Amniotic epithelial cell (primary cell): ENCODE data around the gene TNK1.
"Not testable (repeated sequence)": the region's sequence is repeated elsewhere in the genome, so short reads cannot be mapped to it uniquely, and the experiment has no call there.

Source experiments
- DNase-seq: peaks from one replicate; pipeline ENCODE4 v3.0.0-alpha.2; 2010; ENCODE audit warnings: low read depth

The TNK1 gene

GRCh38 chr17:7355573-7355972 is 25.3 kb upstream of the TNK1 start:
- DNase-seq = no peak

GRCh38 chr17:7356072-7356549 is 24.8 kb upstream of the TNK1 start:
- peak; percentile 57 for DNase-seq

- DNase-seq = peak; percentile 26
Measured at GRCh38 chr17:7356756-7357155, 24.1 kb upstream of the TNK1 start.

GRCh38 chr17:7357381-7357780 is 23.5 kb upstream of the TNK1 start:
- DNase-seq = no peak

GRCh38 chr17:7361906-7362305 is 19.0 kb upstream of the TNK1 start:
- DNase-seq = no peak

GRCh38 chr17:7363311-7363710 is 17.6 kb upstream of the TNK1 start:
- DNase-seq = peak; percentile 48

GRCh38 chr17:7365963-7366362 is 14.9 kb upstream of the TNK1 start:
- DNase-seq = not testable (repeated sequence)

- DNase-seq = no peak
Measured at GRCh38 chr17:7367083-7367482, 13.8 kb upstream of the TNK1 start.

GRCh38 chr17:7367918-7368598 is 12.8 kb upstream of the TNK1 start:
- no peak for DNase-seq

GRCh38 chr17:7368599-7368994 is 12.3 kb upstream of the TNK1 start:
- DNase-seq = not testable (repeated sequence)

GRCh38 chr17:7369825-7370224 is 11.1 kb upstream of the TNK1 start:
- no peak for DNase-seq

- no peak for DNase-seq
Measured at GRCh38 chr17:7370853-7371252, 10.0 kb upstream of the TNK1 start.

- DNase-seq = no peak
Measured at GRCh38 chr17:7374353-7374752, 6.5 kb upstream of the TNK1 start.

GRCh38 chr17:7379134-7379533 is 1.8 kb upstream of the TNK1 start:
- DNase-seq = no peak

- DNase-seq = peak; percentile 28
Measured at GRCh38 chr17:7380321-7380720, 568 bp upstream of the TNK1 start.

GRCh38 chr17:7382901-7383300 is 2.0 kb downstream of the TNK1 start:
- DNase-seq = no peak

- DNase-seq = no peak
Measured at GRCh38 chr17:7383371-7383741, 2.5 kb downstream of the TNK1 start.

- no peak for DNase-seq
Measured at GRCh38 chr17:7383742-7384488, 3.0 kb downstream of the TNK1 start.

GRCh38 chr17:7384489-7385081 is 3.7 kb downstream of the TNK1 start:
- DNase-seq = no peak

- DNase-seq = no peak
Measured at GRCh38 chr17:7388856-7389255, 8.0 kb downstream of the TNK1 start.

- DNase-seq = no peak
Measured at GRCh38 chr17:7389924-7390910, 9.3 kb downstream of the TNK1 start.

GRCh38 chr17:7391307-7391706 is 10.4 kb downstream of the TNK1 start:
- no peak for DNase-seq
